HepG2 (cell line): ENCODE data around the gene ZNF212. TPM values are rescaled to one million over a fixed set of nuclear protein-coding genes. Genes with fewer than 3 reads are reported as not detected.

Experiments used
- ATF2 ChIP-seq: sonication (generic); formaldehyde crosslinking; IDR thresholded peaks from 2 replicates; pipeline ENCODE4 v1.4.0; 2020; ENCODE audit warnings: missing genetic modification reagents
- ELF3 ChIP-seq: IDR thresholded peaks from 2 replicates; pipeline ENCODE4 v1.6.1; 2016; ENCODE audit warnings: missing genetic modification reagents, missing compliant biosample characterization
- FOSL2 ChIP-seq: sonication (generic); formaldehyde crosslinking; IDR thresholded peaks from 2 replicates; pipeline ENCODE4 v1.4.0; 2020; ENCODE audit warnings: missing genetic modification reagents
- FOXA3 ChIP-seq: IDR thresholded peaks from 2 replicates; pipeline ENCODE4 v1.6.1; 2016; ENCODE audit warnings: missing genetic modification reagents, missing compliant biosample characterization
- GABPA ChIP-seq, 2 experiments: IDR thresholded peaks; 2 replicates each; pipeline ENCODE4 v1.6.1; 2011 to 2016; ENCODE audit warnings: low read depth in 2 of 2, low read length in 1 of 2, missing biosample characterization in 1 of 2, missing genetic modification characterization in 1 of 2
- GRHL1 ChIP-seq: sonication (generic); formaldehyde crosslinking; conservative IDR thresholded peaks from 2 replicates; pipeline ENCODE4 v1.8.0; 2022; ENCODE audit warnings: missing genetic modification reagents
- MXD4 ChIP-seq: IDR thresholded peaks from 2 replicates; pipeline ENCODE4 v1.6.1; 2016; ENCODE audit warnings: mild to moderate bottlenecking, missing biosample characterization, missing genetic modification reagents
- NR2F2 ChIP-seq: IDR thresholded peaks from 2 replicates; pipeline ENCODE4 v1.6.1; 2012; ENCODE audit warnings: low read depth, inconsistent platforms, borderline replicate concordance
- PCBP2 ChIP-seq: fragments of 200-400 bp; formaldehyde crosslinking; optimal IDR thresholded peaks from 2 replicates; pipeline ENCODE3; 2018; ENCODE audit warnings: low read length, low read depth; ENCODE audit not compliant: poor library complexity, severe bottlenecking
- PREB ChIP-seq: sonication (generic); formaldehyde crosslinking; IDR thresholded peaks from 2 replicates; pipeline ENCODE4 v1.4.0; 2020; ENCODE audit warnings: missing genetic modification reagents
- ZBTB26 ChIP-seq: IDR thresholded peaks from 2 replicates; pipeline ENCODE4 v1.6.1; 2016; ENCODE audit warnings: missing compliant biosample characterization, missing genetic modification reagents, borderline replicate concordance
- ZNF143 ChIP-seq: sonication (generic); formaldehyde crosslinking; IDR thresholded peaks from 2 replicates; pipeline ENCODE4 v1.4.0; 2020; ENCODE audit warnings: missing genetic modification reagents
- ZNF180 ChIP-seq: sonication (generic); formaldehyde crosslinking; IDR thresholded peaks from 2 replicates; pipeline ENCODE4 v1.4.0; 2020; ENCODE audit warnings: low read depth, missing genetic modification reagents, borderline replicate concordance
- ZNF281 ChIP-seq: sonication (generic); formaldehyde crosslinking; IDR thresholded peaks from 2 replicates; pipeline ENCODE4 v1.4.0; 2020; ENCODE audit warnings: missing genetic modification reagents, borderline replicate concordance
- ZNF296 ChIP-seq: sonication (generic); formaldehyde crosslinking; conservative IDR thresholded peaks from 2 replicates; pipeline ENCODE4 v1.5.0; 2020; ENCODE audit warnings: mild to moderate bottlenecking, missing genetic modification reagents
- ZNF484 ChIP-seq: sonication (generic); formaldehyde crosslinking; IDR thresholded peaks from 2 replicates; pipeline ENCODE4 v1.5.1; 2020; ENCODE audit warnings: mild to moderate bottlenecking, low read depth, missing genetic modification reagents, borderline replicate concordance
- ZNF598 ChIP-seq: sonication (generic); formaldehyde crosslinking; IDR thresholded peaks from 2 replicates; pipeline ENCODE4 v1.5.1; 2020; ENCODE audit warnings: mild to moderate bottlenecking, missing genetic modification reagents, borderline replicate concordance
- ZNF749 ChIP-seq: sonication (generic); formaldehyde crosslinking; IDR thresholded peaks from 2 replicates; pipeline ENCODE4 v1.8.0; 2022; ENCODE audit warnings: mild to moderate bottlenecking, missing genetic modification reagents, moderate library complexity, borderline replicate concordance
- ZNF773 ChIP-seq: sonication (generic); formaldehyde crosslinking; IDR thresholded peaks from 2 replicates; pipeline ENCODE4 v1.4.0; 2020; ENCODE audit warnings: missing genetic modification reagents, borderline replicate concordance
- polyA plus RNA-seq, 8 experiments: library from polyadenylated mRNA; depleted of rRNA in 3 of 8; stranded (reverse) in 7 of 8; unstranded in 1 of 8; fragments of >200 nt; fragmentation: Illumina TruSeq in 4 of 8; extraction: Trizol in 4 of 8; gene quantifications; 2 replicates each; pipeline versions ENCODE4 v1.2.1 to v1.2.3, GENCODE V29; 2011 to 2016; ENCODE audit warnings: low read depth in 4 of 8, missing spikeins in 1 of 8, mixed read lengths in 1 of 8; ENCODE audit not compliant: insufficient read depth in 1 of 8
- total RNA-seq, 5 experiments: library from RNA; depleted of rRNA; stranded (reverse); fragments of >200 nt; fragmentation: Illumina TruSeq; extraction: Trizol; gene quantifications; 2 replicates each; pipeline ENCODE4 v1.2.3, GENCODE V29; 2016; ENCODE audit warnings: low read depth in 1 of 5

The ZNF212 gene
- total and polyA plus RNA-seq, 2 of the 13 experiments (the other 11 are each of a cell fraction or from before 2014, with no cell fraction given): 2.6 to 3.8 TPM

GRCh38 chr7:149195180-149196150, 44.0 kb upstream of the ZNF212 start, which contains the start of gene ZNF282 (continued):
- no peak for TF ChIP-seq GRHL1 (CRISPR knock-in tag)
- TF ChIP-seq ZBTB26 (CRISPR knock-in tag): 0 out of 2 replicates have a peak, but pooled peaks have one; percentile 46
- peak; percentile 48; the same call in 1 of the 2 replicates for TF ChIP-seq ELF3 (CRISPR knock-in tag)
- TF ChIP-seq MXD4 (CRISPR knock-in tag): no peak; the same call in none of the 2 replicates
- peak; percentile 45; the same call in 1 of the 2 replicates for TF ChIP-seq FOSL2 (CRISPR knock-in tag)
- no peak for TF ChIP-seq ZNF180 (CRISPR knock-in tag)
- TF ChIP-seq ZNF281 (CRISPR knock-in tag): peak; percentile 79; the same call in 1 of the 2 replicates
- no peak for TF ChIP-seq ZNF598 (CRISPR knock-in tag)
- TF ChIP-seq PREB (CRISPR knock-in tag): no peak
- no peak for TF ChIP-seq ZNF749 (CRISPR knock-in tag)
- 0 out of 2 replicates have a peak, but pooled peaks have one; percentile 76 for TF ChIP-seq ZNF773 (CRISPR knock-in tag)
- TF ChIP-seq ZNF143: peak; percentile 88
- no peak for TF ChIP-seq ZNF484 (CRISPR knock-in tag)
- no peak for TF ChIP-seq GABPA (IDR thresholded peaks at IDR 0.05; ENCODE audit: low read depth, low read length)
- TF ChIP-seq GABPA (CRISPR knock-in tag; IDR thresholded peaks at IDR 0.05; ENCODE audit: low read depth): peak; percentile 44
- peak; percentile 97 for TF ChIP-seq FOXA3
- no peak for TF ChIP-seq NR2F2
- peak; percentile 80 for TF ChIP-seq ZNF296 (CRISPR knock-in tag)
- TF ChIP-seq PCBP2: no peak
- TF ChIP-seq ATF2 (CRISPR knock-in tag): peak; percentile 79
